GM13977 (cell line): ENCODE data around the gene DUSP1.

Experiments
- DNase-seq: peaks from one replicate; pipeline ENCODE4 v3.0.0; 2012; ENCODE audit warnings: low spot score
- in situ Hi-C: fragments of 300-500 bp; cut with MboI; formaldehyde crosslinking; loops from one replicate; pipeline ENCODE4 v1.12.0; 2022; ENCODE audit warnings: low sequenced_read_pairs, low pct_unique_long_range_greater_than_20kb, mixed read lengths, inconsistent platforms; ENCODE audit not compliant: unreplicated experiment
- TF ChIP-seq, protein P1 (sequence below): IDR thresholded peaks from 2 replicates; pipeline ENCODE4 v1.5.1; 2012; ENCODE audit warnings: mild to moderate bottlenecking, control low read depth; ENCODE audit not compliant: insufficient read depth; ENCODE audit errors: extremely low read depth, missing control alignments

Gene DUSP1

DNA sequence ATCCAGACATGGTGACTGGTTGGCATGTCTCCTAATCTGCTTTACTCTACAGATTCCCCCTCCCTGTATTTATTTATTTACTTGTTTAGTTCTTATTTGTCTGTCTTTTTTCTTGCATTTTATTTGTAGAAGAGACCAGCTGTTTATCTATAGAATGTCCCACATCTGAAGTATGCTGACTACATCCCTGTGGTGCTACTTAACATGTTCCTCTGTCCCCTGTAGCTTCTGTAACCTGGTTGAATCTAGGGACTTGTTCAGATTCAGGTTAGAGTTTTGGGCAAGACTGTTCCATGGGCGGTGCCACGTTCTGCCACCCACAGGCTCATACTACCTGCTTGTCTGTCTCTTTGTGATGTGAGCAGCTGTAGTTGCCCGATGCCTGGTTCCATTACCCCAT is 23.5 kb downstream of the DUSP1 start:
- DNase-seq = no peak
- TF ChIP-seq, protein P1, sequence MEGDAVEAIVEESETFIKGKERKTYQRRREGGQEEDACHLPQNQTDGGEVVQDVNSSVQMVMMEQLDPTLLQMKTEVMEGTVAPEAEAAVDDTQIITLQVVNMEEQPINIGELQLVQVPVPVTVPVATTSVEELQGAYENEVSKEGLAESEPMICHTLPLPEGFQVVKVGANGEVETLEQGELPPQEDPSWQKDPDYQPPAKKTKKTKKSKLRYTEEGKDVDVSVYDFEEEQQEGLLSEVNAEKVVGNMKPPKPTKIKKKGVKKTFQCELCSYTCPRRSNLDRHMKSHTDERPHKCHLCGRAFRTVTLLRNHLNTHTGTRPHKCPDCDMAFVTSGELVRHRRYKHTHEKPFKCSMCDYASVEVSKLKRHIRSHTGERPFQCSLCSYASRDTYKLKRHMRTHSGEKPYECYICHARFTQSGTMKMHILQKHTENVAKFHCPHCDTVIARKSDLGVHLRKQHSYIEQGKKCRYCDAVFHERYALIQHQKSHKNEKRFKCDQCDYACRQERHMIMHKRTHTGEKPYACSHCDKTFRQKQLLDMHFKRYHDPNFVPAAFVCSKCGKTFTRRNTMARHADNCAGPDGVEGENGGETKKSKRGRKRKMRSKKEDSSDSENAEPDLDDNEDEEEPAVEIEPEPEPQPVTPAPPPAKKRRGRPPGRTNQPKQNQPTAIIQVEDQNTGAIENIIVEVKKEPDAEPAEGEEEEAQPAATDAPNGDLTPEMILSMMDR = no peak
- in situ Hi-C loops = no loop called here

DNA sequence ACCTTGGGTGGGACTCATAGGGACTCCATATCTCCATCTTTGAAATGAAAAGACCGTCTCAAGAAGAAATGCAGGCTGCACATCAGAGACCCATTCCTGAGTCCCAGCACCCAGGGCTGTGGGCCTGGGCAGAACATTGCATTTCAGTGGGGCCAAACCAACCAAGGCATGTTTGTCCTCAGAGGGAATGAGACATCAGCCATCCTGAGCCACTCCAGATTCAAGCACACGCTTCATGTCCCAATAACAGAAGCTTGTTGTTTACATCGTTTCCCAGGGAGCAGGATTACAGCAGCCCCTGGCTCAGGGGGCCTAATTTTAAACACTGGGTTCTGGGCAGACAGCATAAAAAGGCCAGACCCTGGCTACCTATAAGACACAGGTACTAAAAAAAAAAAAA is 24.3 kb downstream of the DUSP1 start:
- TF ChIP-seq, protein P1 = no peak
- in situ Hi-C loops = no loop called here
- no peak for DNase-seq

DNA sequence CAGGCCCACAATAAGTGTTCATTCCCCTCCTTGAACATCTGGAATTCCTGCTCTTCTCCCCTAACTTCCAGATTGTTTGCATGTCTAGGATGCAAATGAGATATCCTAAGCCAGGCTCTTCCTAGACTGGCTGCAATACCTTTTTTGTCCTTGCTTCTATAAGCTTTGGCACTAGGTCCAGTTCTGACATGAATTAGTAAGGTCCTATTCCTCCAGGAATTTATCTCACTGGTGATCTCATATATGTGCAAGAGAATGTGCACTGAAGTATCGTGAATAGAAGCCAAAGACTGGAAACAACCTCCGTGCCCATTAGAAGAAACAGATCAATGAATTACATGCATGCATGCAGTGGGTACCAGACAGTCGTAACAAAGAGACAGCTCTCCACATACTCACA is 25.2 kb downstream of the DUSP1 start:
- in situ Hi-C loops = no loop called here
- no peak for DNase-seq
- TF ChIP-seq, protein P1 = no peak

DNA sequence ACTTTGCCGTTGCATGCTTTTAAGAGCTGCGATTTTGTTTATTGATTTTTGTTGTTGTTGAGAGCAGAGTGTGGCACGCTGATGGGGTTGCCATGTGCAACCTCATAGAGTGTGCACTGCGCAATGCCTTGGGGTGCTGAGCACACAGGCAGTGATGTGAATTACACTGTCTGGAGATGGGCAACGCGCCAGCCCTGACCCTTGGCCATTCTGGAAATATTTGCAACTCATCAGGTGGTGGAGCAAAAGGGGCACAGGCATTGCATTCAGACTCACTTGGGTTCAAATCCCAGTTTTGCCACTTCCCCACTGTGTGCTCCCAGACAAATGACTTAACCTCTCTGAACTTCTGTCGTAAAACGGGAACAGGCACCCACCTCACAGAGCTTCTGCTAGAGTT is 25.6 kb downstream of the DUSP1 start:
- in situ Hi-C loops = no loop called here
- no peak for DNase-seq
- TF ChIP-seq, protein P1 = no peak

DNA sequence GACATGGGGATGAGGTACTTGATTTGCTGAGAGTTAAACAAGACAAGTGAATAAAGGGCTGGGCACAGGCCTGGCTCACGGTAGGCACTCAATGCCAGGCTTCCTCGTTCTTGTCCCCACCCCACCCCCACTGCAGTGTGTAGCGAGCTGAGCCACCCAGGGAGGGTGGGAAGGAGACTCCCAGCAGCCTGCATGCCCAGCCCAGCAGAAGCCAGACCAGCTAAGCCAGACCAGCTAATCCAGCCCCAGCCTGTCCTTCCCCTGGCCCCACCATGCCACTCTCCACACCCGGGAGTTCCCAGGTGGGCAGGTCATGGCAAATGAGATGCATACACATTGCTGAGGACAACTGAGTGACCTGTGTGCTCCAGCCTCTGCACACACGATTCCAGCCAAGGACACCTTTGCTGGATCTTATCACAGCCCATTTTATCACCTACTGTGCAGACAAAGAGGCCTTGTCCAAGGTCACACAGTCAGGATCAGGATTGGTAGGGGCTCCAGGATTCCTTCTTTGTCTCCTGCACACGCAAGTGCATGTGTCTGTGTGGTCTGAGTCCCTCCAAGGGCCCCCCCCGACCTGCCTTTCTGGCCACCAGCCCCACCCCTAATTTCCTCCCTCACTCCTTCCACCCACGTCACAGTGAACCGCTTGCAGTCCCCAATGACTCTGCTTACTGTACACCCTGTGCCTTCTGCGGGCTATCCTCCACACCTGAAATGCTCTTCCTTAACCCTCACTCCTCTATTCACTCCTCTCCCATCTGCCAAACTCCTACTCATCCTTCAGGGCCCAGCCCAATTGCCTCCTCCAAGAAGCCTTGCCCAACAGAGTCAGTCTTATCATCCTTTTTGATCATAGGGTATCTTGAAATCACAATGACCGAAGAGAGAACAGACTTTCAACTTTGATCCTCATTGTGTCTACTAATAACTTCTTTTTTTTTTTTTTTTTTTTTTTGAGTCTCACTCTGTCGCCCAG is 26.6 kb downstream of the DUSP1 start:
- in situ Hi-C loops = no loop called here
- TF ChIP-seq, protein P1 = no peak
- no peak for DNase-seq

DNA sequence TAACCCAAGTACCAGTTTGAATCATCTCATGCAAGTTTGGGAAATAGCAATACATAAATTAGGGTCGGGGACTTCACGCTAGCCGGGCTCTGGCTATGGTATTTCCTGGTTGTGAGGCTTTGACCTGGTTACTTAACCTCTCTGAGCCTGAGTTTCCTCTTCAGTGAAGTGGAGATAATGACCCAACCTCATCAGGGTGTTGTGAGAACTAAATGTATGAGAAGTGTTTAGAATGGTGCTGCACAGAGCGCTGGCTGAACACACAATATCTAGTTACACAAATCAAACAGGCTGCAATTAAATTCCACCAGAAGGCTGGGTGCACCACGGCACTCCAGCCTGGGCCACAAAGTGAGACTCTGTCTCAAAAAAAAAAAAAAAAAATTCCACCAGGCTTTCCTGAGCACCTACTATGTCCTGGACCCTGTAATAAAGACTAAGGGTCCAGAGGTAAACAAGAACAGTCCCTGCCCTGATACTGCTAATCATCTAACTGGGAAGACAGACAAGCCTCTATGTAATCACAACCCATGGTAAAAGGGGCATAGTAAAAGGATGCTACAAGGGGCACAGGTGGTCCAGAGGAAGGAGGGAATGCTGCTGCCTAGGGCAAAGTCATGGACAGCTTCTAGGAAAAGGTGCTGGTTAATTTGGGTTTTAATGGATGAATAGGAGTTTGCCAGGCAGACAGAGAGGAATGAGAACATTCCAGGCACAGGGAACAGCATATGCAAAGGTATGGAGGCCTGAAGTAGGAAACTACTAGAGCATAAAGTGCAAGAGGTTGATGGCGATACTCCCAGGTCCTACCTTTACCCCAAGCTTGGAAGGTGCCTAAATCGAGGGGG is 27.7 kb downstream of the DUSP1 start:
- TF ChIP-seq, protein P1 = no peak
- in situ Hi-C loops = no loop called here
- no peak for DNase-seq
